Measurements from ENCODE around the gene CLRN1. TPM values are rescaled to one million over a fixed set of nuclear protein-coding genes. Genes with fewer than 3 reads are reported as not detected.

Gene CLRN1
- total RNA-seq, 1 donor from 2014 or later = not detected

DNA sequence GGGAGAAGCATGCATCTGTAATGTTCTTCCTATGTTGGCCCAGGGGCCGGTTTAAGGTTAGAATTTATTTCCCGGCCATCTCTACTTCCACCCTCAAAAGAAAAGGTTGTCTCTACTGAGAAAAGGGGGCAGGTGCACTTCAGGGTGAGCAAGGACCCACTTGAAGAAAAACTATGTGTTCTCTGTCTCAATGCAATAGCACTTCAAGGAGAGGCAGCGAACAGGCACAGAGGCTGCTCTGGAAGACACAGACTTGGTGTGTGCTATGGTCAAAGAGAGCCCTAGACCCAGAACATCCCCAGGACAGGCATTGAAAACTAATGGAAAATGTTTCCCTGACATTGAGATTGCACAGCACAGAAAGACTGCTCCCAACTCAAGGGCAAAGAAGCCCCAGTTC is 74.9 kb downstream of the CLRN1 start:
- TF ChIP-seq, protein P1, sequence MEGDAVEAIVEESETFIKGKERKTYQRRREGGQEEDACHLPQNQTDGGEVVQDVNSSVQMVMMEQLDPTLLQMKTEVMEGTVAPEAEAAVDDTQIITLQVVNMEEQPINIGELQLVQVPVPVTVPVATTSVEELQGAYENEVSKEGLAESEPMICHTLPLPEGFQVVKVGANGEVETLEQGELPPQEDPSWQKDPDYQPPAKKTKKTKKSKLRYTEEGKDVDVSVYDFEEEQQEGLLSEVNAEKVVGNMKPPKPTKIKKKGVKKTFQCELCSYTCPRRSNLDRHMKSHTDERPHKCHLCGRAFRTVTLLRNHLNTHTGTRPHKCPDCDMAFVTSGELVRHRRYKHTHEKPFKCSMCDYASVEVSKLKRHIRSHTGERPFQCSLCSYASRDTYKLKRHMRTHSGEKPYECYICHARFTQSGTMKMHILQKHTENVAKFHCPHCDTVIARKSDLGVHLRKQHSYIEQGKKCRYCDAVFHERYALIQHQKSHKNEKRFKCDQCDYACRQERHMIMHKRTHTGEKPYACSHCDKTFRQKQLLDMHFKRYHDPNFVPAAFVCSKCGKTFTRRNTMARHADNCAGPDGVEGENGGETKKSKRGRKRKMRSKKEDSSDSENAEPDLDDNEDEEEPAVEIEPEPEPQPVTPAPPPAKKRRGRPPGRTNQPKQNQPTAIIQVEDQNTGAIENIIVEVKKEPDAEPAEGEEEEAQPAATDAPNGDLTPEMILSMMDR (IDR thresholded peaks at IDR 0.05; ENCODE audit: insufficient read depth, low read depth, low read length) = no peak
- no peak for TF ChIP-seq EZH2 (IDR thresholded peaks at IDR 0.05; ENCODE audit: insufficient read depth, low read length)
- Mint-ChIP-seq H3K4me1 (ENCODE audit: low read depth, unreplicated experiment) (no peaks in the 10 kb centered on the region), H3K36me3 (ENCODE audit: low read depth, unreplicated experiment) (peaks cover 1% of the 10 kb centered on the region), H3K27me3 (ENCODE audit: low read depth, unreplicated experiment) (peaks cover 43% of the 10 kb centered on the region), H3K27ac (ENCODE audit: unreplicated experiment) (no peak overlapping the region), H3K4me3 (ENCODE audit: unreplicated experiment) (no peak overlapping the region), H3K9me3 (ENCODE audit: unreplicated experiment) (no peaks in the 10 kb centered on the region)
- Histone ChIP-seq H3K4me1 (ENCODE audit: insufficient read depth, low read length) (no peaks in the 10 kb centered on the region), H3K36me3 (ENCODE audit: insufficient read depth, low read length) (no peaks in the 10 kb centered on the region), H3K4me3 (ENCODE audit: insufficient read depth, low read depth, low read length) (no peak overlapping the region), H2AFZ (ENCODE audit: low read depth, low read length) (no peak overlapping the region), H3K27me3 (ENCODE audit: insufficient read depth, low read length) (peaks cover 5% of the 10 kb centered on the region), H3K27ac (ENCODE audit: low read depth, low read length) (no peak overlapping the region), H3K79me2 (ENCODE audit: insufficient read depth, low read length) (no peaks in the 10 kb centered on the region), H3K9ac (ENCODE audit: low read length) (no peak overlapping the region), H3K9me3 (ENCODE audit: insufficient read depth, low read depth, low read length) (no peaks in the 10 kb centered on the region), H3K4me2 (ENCODE audit: low read length) (no peak overlapping the region), H4K20me1 (ENCODE audit: insufficient read depth, low read length) (no peaks in the 10 kb centered on the region)
- no peak for FAIRE-seq
- no peak for DNase-seq (ENCODE audit: low read depth)

DNA sequence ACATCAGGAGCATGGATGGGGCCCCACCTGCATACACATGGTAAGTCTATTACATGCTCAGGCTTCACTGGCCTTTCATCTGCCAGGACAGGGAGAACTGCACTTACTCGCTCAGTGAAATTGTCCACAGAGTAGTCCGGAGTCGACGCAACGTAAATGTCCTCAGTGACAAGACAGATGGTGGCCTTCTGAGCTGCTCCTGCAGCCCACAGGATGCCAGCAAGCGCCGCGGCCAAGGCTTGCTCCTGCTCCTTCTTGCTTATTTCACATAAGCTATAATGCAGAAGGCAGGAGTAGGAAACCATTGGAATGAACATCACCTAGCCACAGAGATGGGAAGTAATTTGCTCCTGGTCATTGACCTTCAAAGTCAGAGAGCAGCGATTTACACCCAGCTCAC is 81.7 kb downstream of the CLRN1 start:
- peaks cover 14% of the 10 kb centered on the region for H3K27me3 Mint-ChIP-seq (ENCODE audit: low read depth, unreplicated experiment)
- Histone ChIP-seq H3K4me2 (ENCODE audit: low read length) (no peak overlapping the region), H3K27me3 (ENCODE audit: insufficient read depth, low read length) (peaks cover 2% of the 10 kb centered on the region), H3K9ac (ENCODE audit: low read length) (no peak overlapping the region), H3K36me3 (ENCODE audit: insufficient read depth, low read length) (no peaks in the 10 kb centered on the region), H3K9me3 (ENCODE audit: insufficient read depth, low read depth, low read length) (no peaks in the 10 kb centered on the region), H3K79me2 (ENCODE audit: insufficient read depth, low read length) (no peaks in the 10 kb centered on the region), H3K4me3 (ENCODE audit: insufficient read depth, low read depth, low read length) (no peak overlapping the region), H2AFZ (ENCODE audit: low read depth, low read length) (no peak overlapping the region), H3K4me1 (ENCODE audit: insufficient read depth, low read length) (no peaks in the 10 kb centered on the region), H4K20me1 (ENCODE audit: insufficient read depth, low read length) (no peaks in the 10 kb centered on the region), H3K27ac (ENCODE audit: low read depth, low read length) (no peak overlapping the region)
- peaks cover 2% of the 10 kb centered on the region for H3K36me3 Mint-ChIP-seq (ENCODE audit: low read depth, unreplicated experiment)
- no peak overlapping the region for H3K4me3 Mint-ChIP-seq (ENCODE audit: unreplicated experiment)
- peaks cover 10% of the 10 kb centered on the region for H3K9me3 Mint-ChIP-seq (ENCODE audit: unreplicated experiment)
- no peaks in the 10 kb centered on the region for H3K4me1 Mint-ChIP-seq (ENCODE audit: low read depth, unreplicated experiment)
- no peak for DNase-seq (ENCODE audit: low read depth)
- no peak overlapping the region for H3K27ac Mint-ChIP-seq (ENCODE audit: unreplicated experiment)
- FAIRE-seq = no peak
- no peak for TF ChIP-seq EZH2 (IDR thresholded peaks at IDR 0.05; ENCODE audit: insufficient read depth, low read length)
- TF ChIP-seq, protein P1 (IDR thresholded peaks at IDR 0.05; ENCODE audit: insufficient read depth, low read depth, low read length) = no peak

DNA sequence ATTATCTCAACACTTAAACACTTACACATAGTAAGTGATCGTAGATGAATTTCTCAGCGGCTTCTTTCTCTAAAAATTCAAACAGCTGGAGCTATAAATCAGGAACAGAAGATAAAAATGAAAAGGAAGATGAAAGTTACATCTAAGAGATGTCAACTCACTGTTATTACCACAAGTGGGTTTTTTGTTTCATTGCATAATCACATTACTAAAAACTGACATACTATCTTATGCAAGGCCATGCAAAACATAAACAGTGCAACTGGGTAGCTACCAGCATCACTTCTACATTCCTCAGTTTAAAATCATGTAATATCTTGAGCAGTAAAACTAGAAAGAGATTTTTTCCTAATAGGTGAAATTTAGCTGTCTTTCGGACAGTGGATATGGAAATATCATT is 82.2 kb downstream of the CLRN1 start:
- H3K27ac Mint-ChIP-seq (ENCODE audit: unreplicated experiment) = no peak overlapping the region
- TF ChIP-seq, protein P1 (IDR thresholded peaks at IDR 0.05; ENCODE audit: insufficient read depth, low read depth, low read length) = no peak
- TF ChIP-seq EZH2 (IDR thresholded peaks at IDR 0.05; ENCODE audit: insufficient read depth, low read length) = no peak
- no peaks in the 10 kb centered on the region for H4K20me1 ChIP-seq (ENCODE audit: insufficient read depth, low read length)
- no peak overlapping the region for H3K27ac ChIP-seq (ENCODE audit: low read depth, low read length)
- no peaks in the 10 kb centered on the region for H3K9me3 ChIP-seq (ENCODE audit: insufficient read depth, low read depth, low read length)
- no peak overlapping the region for H2AFZ ChIP-seq (ENCODE audit: low read depth, low read length)
- H3K9ac ChIP-seq (ENCODE audit: low read length) = no peak overlapping the region
- no peak for DNase-seq (ENCODE audit: low read depth)
- H3K4me3 Mint-ChIP-seq (ENCODE audit: unreplicated experiment) = no peak overlapping the region
- H3K27me3 ChIP-seq (ENCODE audit: insufficient read depth, low read length) = peaks cover 2% of the 10 kb centered on the region
- H3K36me3 ChIP-seq (ENCODE audit: insufficient read depth, low read length) = no peaks in the 10 kb centered on the region
- H3K4me3 ChIP-seq (ENCODE audit: insufficient read depth, low read depth, low read length) = no peak overlapping the region
- H3K36me3 Mint-ChIP-seq (ENCODE audit: low read depth, unreplicated experiment) = peaks cover 2% of the 10 kb centered on the region
- peaks cover 10% of the 10 kb centered on the region for H3K9me3 Mint-ChIP-seq (ENCODE audit: unreplicated experiment)
- no peaks in the 10 kb centered on the region for H3K79me2 ChIP-seq (ENCODE audit: insufficient read depth, low read length)
- H3K4me1 ChIP-seq (ENCODE audit: insufficient read depth, low read length) = no peaks in the 10 kb centered on the region
- no peak overlapping the region for H3K4me2 ChIP-seq (ENCODE audit: low read length)
- peaks cover 11% of the 10 kb centered on the region for H3K27me3 Mint-ChIP-seq (ENCODE audit: low read depth, unreplicated experiment)
- FAIRE-seq = no peak
- H3K4me1 Mint-ChIP-seq (ENCODE audit: low read depth, unreplicated experiment) = no peaks in the 10 kb centered on the region
